Endodermal cell (in vitro differentiated cells): Measurements from ENCODE around the gene TCF12. TPM values are rescaled to one million over a fixed set of nuclear protein-coding genes. Genes with fewer than 3 reads are reported as not detected.

Experiments
- DNase-seq: peaks from one replicate; pipeline ENCODE4 v3.0.0-alpha.2; 2017
- H3K27ac ChIP-seq: 2 replicates; pipeline ENCODE4 v1.5.1; 2013; ENCODE audit warnings: mild to moderate bottlenecking, low read depth, low read length, moderate library complexity
- H3K27me3 ChIP-seq: 2 replicates; pipeline ENCODE4 v1.6.1; 2013; ENCODE audit warnings: mild to moderate bottlenecking, low read length, moderate library complexity; ENCODE audit not compliant: insufficient read depth, control insufficient read depth, poor library complexity, severe bottlenecking
- H3K36me3 ChIP-seq: 2 replicates; pipeline ENCODE4 v1.7.0; 2013; ENCODE audit warnings: mild to moderate bottlenecking, low read length, moderate library complexity; ENCODE audit not compliant: control insufficient read depth, insufficient read depth
- H3K4me1 ChIP-seq: one replicate; pipeline ENCODE4 v1.7.0; 2013; ENCODE audit warnings: low read length; ENCODE audit not compliant: control insufficient read depth, insufficient read depth
- H3K4me3 ChIP-seq: 2 replicates; pipeline ENCODE4 v1.5.1; 2013; ENCODE audit warnings: mild to moderate bottlenecking, low read length, moderate library complexity
- H3K9ac ChIP-seq: 2 replicates; pipeline ENCODE4 v1.6.1; 2013; ENCODE audit warnings: mild to moderate bottlenecking, low read length, moderate library complexity; ENCODE audit not compliant: poor library complexity, severe bottlenecking; ENCODE audit errors: extremely low read depth
- H3K9me3 ChIP-seq: 2 replicates; pipeline ENCODE4 v1.6.1; 2013; ENCODE audit warnings: mild to moderate bottlenecking, low read length, moderate library complexity; ENCODE audit not compliant: control insufficient read depth
- H3K27ac Mint-ChIP-seq: 2 replicates; pipeline ENCODE4 v1.8.0; 2020; ENCODE audit warnings: mixed read lengths
- H3K27me3 Mint-ChIP-seq: 2 replicates; pipeline ENCODE4 v1.8.0; 2021; ENCODE audit warnings: mild to moderate bottlenecking, mixed read lengths; ENCODE audit not compliant: insufficient read depth
- H3K36me3 Mint-ChIP-seq: 2 replicates; pipeline ENCODE4 v1.8.0; 2020; ENCODE audit warnings: low read depth, mixed read lengths
- H3K4me1 Mint-ChIP-seq: 2 replicates; pipeline ENCODE4 v1.8.0; 2020; ENCODE audit warnings: mixed read lengths
- H3K4me3 Mint-ChIP-seq: 2 replicates; pipeline ENCODE4 v1.8.0; 2020; ENCODE audit warnings: mild to moderate bottlenecking, moderate library complexity, mixed read lengths
- H3K9me3 Mint-ChIP-seq: 2 replicates; pipeline ENCODE4 v1.8.0; 2020; ENCODE audit warnings: mild to moderate bottlenecking, mixed read lengths
- CTCF ChIP-seq: fragments of 200-600 bp; sonication (generic); conservative IDR thresholded peaks from 2 replicates; pipeline ENCODE4 v1.5.0; 2021; ENCODE audit warnings: antibody characterized with exemption, mild to moderate bottlenecking
- WGBS, 2 experiments: methylation state at CpG; one replicate each; pipeline versions ENCODE4 v1.1.5 to v1.1.7; 2013; ENCODE audit warnings: missing lambda C conversion rate in 2 of 2, mixed read lengths in 1 of 2; ENCODE audit not compliant: insufficient coverage in 1 of 2, insufficient read length in 1 of 2; 5-methylcytosine and 5-hydroxymethylcytosine counted together
- total RNA-seq, 2 donors: library from RNA; stranded (reverse); fragmentation: NEBNext Ultra II Directional in 1 of 2; extraction: Animal tissue kit (Norgen Biotek cat#: 25700) in 1 of 2; gene quantifications; 2 replicates in 1 of 2; 3 replicates in 1 of 2; pipeline ENCODE4 v1.2.1, GENCODE V29; 2021

Gene TCF12
- total RNA-seq, 2 donors from 2014 or later = 103 to 121 TPM

GRCh38 chr15:57298204-57298603 lies 379.8 kb downstream of the TCF12 start:
- Mint-ChIP-seq H3K4me1 (peaks cover 6% of the 10 kb centered on the region), H3K27me3 (no peaks in the 10 kb centered on the region), H3K36me3 (no peaks in the 10 kb centered on the region), H3K27ac (no peak overlapping the region), H3K9me3 (no peaks in the 10 kb centered on the region), H3K4me3 (no peak overlapping the region)
- Histone ChIP-seq H3K9me3 (no peaks in the 10 kb centered on the region), H3K27ac (no peak overlapping the region), H3K4me1 (no peaks in the 10 kb centered on the region), H3K9ac (no peak overlapping the region), H3K36me3 (peaks cover 5% of the 10 kb centered on the region), H3K4me3 (no peak overlapping the region), H3K27me3 (no peaks in the 10 kb centered on the region)
- 95 to 99% methylated on average over 3 to 5 of the region's 5 CpGs for WGBS, 2 experiments
- DNase-seq = no peak
- no peak for TF ChIP-seq CTCF

- Histone ChIP-seq H3K27me3 (no peaks in the 10 kb centered on the region), H3K27ac (no peak overlapping the region), H3K36me3 (peaks cover under 1% of the 10 kb centered on the region), H3K9ac (no peak overlapping the region), H3K9me3 (no peaks in the 10 kb centered on the region), H3K4me1 (no peaks in the 10 kb centered on the region), H3K4me3 (no peak overlapping the region)
- Mint-ChIP-seq H3K4me1 (peaks cover 6% of the 10 kb centered on the region), H3K27ac (no peak overlapping the region), H3K4me3 (no peak overlapping the region), H3K9me3 (no peaks in the 10 kb centered on the region), H3K36me3 (no peaks in the 10 kb centered on the region), H3K27me3 (no peaks in the 10 kb centered on the region)
- 93 to 94% methylated on average over 5 to 14 of the region's 14 CpGs for WGBS, 2 experiments
- no peak for DNase-seq
- TF ChIP-seq CTCF = no peak
Observed at GRCh38 chr15:57298843-57299550, 380.6 kb downstream of the TCF12 start.

- H3K4me3 ChIP-seq = no peak overlapping the region
- no peaks in the 10 kb centered on the region for H3K4me1 ChIP-seq
- Mint-ChIP-seq H3K36me3 (no peaks in the 10 kb centered on the region), H3K4me3 (no peak overlapping the region), H3K9me3 (no peaks in the 10 kb centered on the region), H3K27me3 (peaks cover 2% of the 10 kb centered on the region), H3K27ac (no peak overlapping the region), H3K4me1 (peaks cover 9% of the 10 kb centered on the region)
- no peak overlapping the region for H3K27ac ChIP-seq
- H3K9me3 ChIP-seq = no peaks in the 10 kb centered on the region
- no peak for DNase-seq
- H3K36me3 ChIP-seq = no peaks in the 10 kb centered on the region
- TF ChIP-seq CTCF = no peak
- 96 to 100% methylated on average over 1 to 4 of the region's 4 CpGs for WGBS, 2 experiments
- H3K27me3 ChIP-seq = no peaks in the 10 kb centered on the region
- no peak overlapping the region for H3K9ac ChIP-seq
Observed at GRCh38 chr15:57301307-57301706, 382.9 kb downstream of the TCF12 start.
